Vein endothelial cell (primary cell): ENCODE data around the gene HTR3E. TPM values are rescaled to one million over a fixed set of nuclear protein-coding genes. Genes with fewer than 3 reads are reported as not detected.

Experiments
- small RNA-seq: library from RNA; depleted of rRNA; stranded (forward); fragments of <200 nt; gene quantifications from one replicate; pipeline ENCODE3, GENCODE V24; 2012
- total RNA-seq: library from RNA; depleted of rRNA; stranded (reverse); fragments of >200 nt; gene quantifications from 2 replicates; pipeline ENCODE4 v1.2.3, GENCODE V29; 2012

The HTR3E gene
- not detected in 2 replicates for total RNA-seq

GRCh38 chr3:184096811-184097383 is at the start of gene HTR3E:
Gene HTR3E, plus strand, starts transcription at chr3:184097064. Its CDS starts 466 bp downstream, at chr3:184097530.

GRCh38 chr3:184052767-184053166 is 44.1 kb upstream of the HTR3E start, which contains the start of gene HTR3C:
Gene HTR3C, plus strand, starts transcription at chr3:184053047. Its CDS starts 34 bp downstream, at chr3:184053081.

GRCh38 chr3:184135149-184135910 is 38.5 kb downstream of the HTR3E start, which contains the start of gene EIF2B5:
Gene EIF2B5, plus strand, starts transcription at chr3:184135358. Its CDS starts 28 bp downstream, at chr3:184135386.

GRCh38 chr3:184154885-184155643 is 58.2 kb downstream of the HTR3E start, which contains the start of gene DVL3:
Gene DVL3, plus strand, starts transcription at chr3:184155377. Its CDS starts 259 bp downstream, at chr3:184155636.

Small RNA genes lying within 50 kb of the gene (small RNA-seq; reads per million reads assigned to genes)
- gene RF00019: not detected

Other genes with a start within 250 kb of the HTR3E start
- 27.1 and 27.7 TPM in 2 replicates for gene PARL, start 212.2 kb upstream of the HTR3E start, total RNA-seq
- gene ABCC5, start 79.2 kb upstream of the HTR3E start, total RNA-seq: 13.7 and 14.6 TPM in 2 replicates
- not detected in 2 replicates for gene HTR3D, start 65.3 kb upstream of the HTR3E start, total RNA-seq
- not detected in 2 replicates for gene HTR3C, start 44.0 kb upstream of the HTR3E start, total RNA-seq
- gene EIF2B5, start 38.3 kb downstream of the HTR3E start, total RNA-seq: 40.2 and 40.5 TPM in 2 replicates
- gene DVL3, start 58.3 kb downstream of the HTR3E start, total RNA-seq: 31.6 and 34.0 TPM in 2 replicates
- gene AP2M1, start 77.8 kb downstream of the HTR3E start, total RNA-seq: 389 and 410 TPM in 2 replicates
- gene ABCF3, start 89.1 kb downstream of the HTR3E start, total RNA-seq: 31.9 and 40.5 TPM in 2 replicates
- under 0.01 and 0.10 TPM in 2 replicates for gene VWA5B2, start 132.5 kb downstream of the HTR3E start, total RNA-seq
- 30.5 and 40.5 TPM in 2 replicates for gene ALG3, start 151.9 kb downstream of the HTR3E start, total RNA-seq
- 3.3 and 6.2 TPM in 2 replicates for gene EEF1AKMT4, start 152.6 kb downstream of the HTR3E start, total RNA-seq
- not detected in 2 replicates for gene CAMK2N2, start 164.5 kb downstream of the HTR3E start, total RNA-seq
- not detected in 2 replicates for gene ECE2, start 179.0 kb downstream of the HTR3E start, total RNA-seq
- 463 and 575 TPM in 2 replicates for gene PSMD2, start 202.2 kb downstream of the HTR3E start, total RNA-seq
- gene EIF4G1, start 217.5 kb downstream of the HTR3E start, total RNA-seq: 309 and 376 TPM in 2 replicates
- gene FAM131A, start 240.5 kb downstream of the HTR3E start, total RNA-seq: 26.9 and 28.7 TPM in 2 replicates